ENCODE measurements around the gene ICAM4.

ICAM4 gene

DNA sequence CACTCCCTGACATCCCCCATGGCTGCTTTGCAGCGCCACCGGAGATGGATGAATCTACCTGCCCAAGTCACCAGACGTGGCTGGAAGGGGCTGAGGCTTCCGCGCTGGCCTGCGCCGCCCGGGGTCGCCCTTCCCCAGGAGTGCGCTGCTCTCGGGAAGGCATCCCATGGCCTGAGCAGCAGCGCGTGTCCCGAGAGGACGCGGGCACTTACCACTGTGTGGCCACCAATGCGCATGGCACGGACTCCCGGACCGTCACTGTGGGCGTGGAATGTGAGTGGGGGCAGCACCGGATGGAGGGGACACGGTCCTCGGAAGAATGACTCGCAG, 7.6 kb downstream of the ICAM4 start:
- H3K4me1 ChIP-seq (ENCODE audit: control insufficient read depth, insufficient read depth, low read length): no peaks in the 10 kb centered on the region
- H3K4me3 ChIP-seq (ENCODE audit: low read depth, low read length): peak overlapping the region; percentile 26
- peaks cover 71% of the 10 kb centered on the region for H3K27me3 ChIP-seq (ENCODE audit: control insufficient read depth, insufficient read depth, low read length)
- no peaks in the 10 kb centered on the region for H3K36me3 ChIP-seq (ENCODE audit: control insufficient read depth, insufficient read depth, low read length)
- no peak overlapping the region for H3K9ac ChIP-seq (ENCODE audit: low read depth, low read length)
- no peaks in the 10 kb centered on the region for H3K9me3 ChIP-seq (ENCODE audit: control insufficient read depth, insufficient read depth, low read length)

GRCh38 chr19:10295305-10295846, 8.6 kb downstream of the ICAM4 start:
- H3K9ac ChIP-seq (ENCODE audit: low read depth, low read length): no peak overlapping the region
- H3K9me3 ChIP-seq (ENCODE audit: control insufficient read depth, insufficient read depth, low read length): no peaks in the 10 kb centered on the region
- H3K36me3 ChIP-seq (ENCODE audit: control insufficient read depth, insufficient read depth, low read length): no peaks in the 10 kb centered on the region
- peaks cover 63% of the 10 kb centered on the region for H3K27me3 ChIP-seq (ENCODE audit: control insufficient read depth, insufficient read depth, low read length)
- H3K4me3 ChIP-seq (ENCODE audit: low read depth, low read length): peak overlapping the region; percentile 68
- H3K4me1 ChIP-seq (ENCODE audit: control insufficient read depth, insufficient read depth, low read length): no peaks in the 10 kb centered on the region

DNA sequence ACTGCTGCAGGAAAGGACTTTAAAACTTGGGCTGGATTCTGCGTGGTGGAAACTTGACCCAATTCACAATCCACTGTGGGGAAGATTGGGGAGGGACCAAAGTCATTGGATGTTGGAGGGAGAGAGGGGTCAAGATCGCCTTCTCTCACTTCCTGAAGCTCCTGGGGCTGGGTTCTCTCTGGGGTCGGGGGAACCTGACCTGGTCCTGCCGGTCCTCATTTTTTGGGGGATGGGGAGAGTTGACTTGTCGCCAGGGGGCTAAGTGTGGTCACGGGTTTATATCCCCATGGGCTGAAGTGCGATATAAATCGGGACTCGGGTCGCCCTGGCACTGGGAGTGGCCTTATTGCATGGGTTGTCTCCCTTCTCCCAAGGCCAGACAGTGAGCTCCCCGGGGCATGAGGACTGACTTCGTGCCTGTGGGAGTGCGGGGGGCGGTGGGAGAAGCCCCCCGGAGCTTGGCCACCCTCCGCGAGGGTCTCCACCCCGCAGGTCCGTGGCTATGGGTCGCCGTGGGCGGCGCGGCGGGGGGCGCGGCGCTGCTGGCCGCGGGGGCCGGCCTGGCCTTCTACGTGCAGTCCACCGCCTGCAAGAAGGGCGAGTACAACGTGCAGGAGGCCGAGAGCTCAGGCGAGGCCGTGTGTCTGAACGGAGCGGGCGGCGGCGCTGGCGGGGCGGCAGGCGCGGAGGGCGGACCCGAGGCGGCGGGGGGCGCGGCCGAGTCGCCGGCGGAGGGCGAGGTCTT, 9.3 kb downstream of the ICAM4 start:
- H3K9me3 ChIP-seq (ENCODE audit: control insufficient read depth, insufficient read depth, low read length): no peaks in the 10 kb centered on the region
- no peaks in the 10 kb centered on the region for H3K36me3 ChIP-seq (ENCODE audit: control insufficient read depth, insufficient read depth, low read length)
- no peaks in the 10 kb centered on the region for H3K4me1 ChIP-seq (ENCODE audit: control insufficient read depth, insufficient read depth, low read length)
- peaks cover 57% of the 10 kb centered on the region for H3K27me3 ChIP-seq (ENCODE audit: control insufficient read depth, insufficient read depth, low read length)
- H3K9ac ChIP-seq (ENCODE audit: low read depth, low read length): no peak overlapping the region
- peak overlapping the region; percentile 68 for H3K4me3 ChIP-seq (ENCODE audit: low read depth, low read length)

DNA sequence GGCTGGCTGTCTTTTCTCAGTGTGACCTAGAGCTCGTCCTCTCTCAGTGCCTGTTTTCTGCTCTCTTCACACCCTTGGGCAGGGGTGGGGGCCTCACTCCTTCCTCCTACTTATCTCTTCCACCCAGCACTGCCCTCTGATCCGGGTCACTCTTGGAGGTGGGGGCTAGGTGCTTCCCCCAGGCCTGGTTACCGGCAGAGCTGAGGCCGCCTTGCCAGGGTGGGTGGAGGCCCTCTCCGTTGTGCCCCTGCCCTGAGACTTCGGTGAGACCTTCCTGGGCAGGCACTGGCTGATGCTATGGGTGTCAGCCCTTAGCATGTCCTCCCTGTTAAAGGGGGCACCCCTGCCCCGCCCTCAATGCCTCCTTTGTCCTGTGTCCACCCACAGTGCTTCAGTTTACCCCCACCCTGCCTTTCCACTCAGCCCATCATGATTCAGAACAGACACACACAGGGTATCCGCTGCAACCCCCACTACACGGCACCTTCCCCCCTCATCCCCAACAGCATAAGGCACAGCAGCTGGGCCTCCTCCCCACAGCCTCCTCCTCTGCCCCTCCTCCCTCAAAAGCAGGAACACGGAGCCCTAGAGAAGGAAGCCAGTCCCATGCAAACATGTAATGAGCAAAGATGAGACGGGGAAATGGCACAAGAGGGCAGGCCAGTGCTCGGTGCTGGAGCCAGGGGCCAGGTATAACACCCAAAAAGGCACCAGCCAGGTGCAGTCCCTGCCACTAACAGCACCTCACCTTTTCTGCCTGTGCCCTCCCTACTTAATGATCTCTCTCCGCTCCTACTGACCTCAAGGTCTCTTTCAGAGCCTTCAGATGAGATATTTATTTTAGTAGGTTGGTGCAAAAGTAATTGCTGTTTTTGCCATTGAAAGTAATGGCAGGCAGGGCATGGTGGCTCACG, 13.0 kb downstream of the ICAM4 start:
- Histone ChIP-seq H3K4me1 (ENCODE audit: control insufficient read depth, insufficient read depth, low read length) (no peaks in the 10 kb centered on the region), H3K36me3 (ENCODE audit: control insufficient read depth, insufficient read depth, low read length) (no peaks in the 10 kb centered on the region), H3K9ac (ENCODE audit: low read depth, low read length) (no peak overlapping the region), H3K27me3 (ENCODE audit: control insufficient read depth, insufficient read depth, low read length) (peaks cover 21% of the 10 kb centered on the region), H3K9me3 (ENCODE audit: control insufficient read depth, insufficient read depth, low read length) (no peaks in the 10 kb centered on the region), H3K4me3 (ENCODE audit: low read depth, low read length) (no peak overlapping the region)

DNA sequence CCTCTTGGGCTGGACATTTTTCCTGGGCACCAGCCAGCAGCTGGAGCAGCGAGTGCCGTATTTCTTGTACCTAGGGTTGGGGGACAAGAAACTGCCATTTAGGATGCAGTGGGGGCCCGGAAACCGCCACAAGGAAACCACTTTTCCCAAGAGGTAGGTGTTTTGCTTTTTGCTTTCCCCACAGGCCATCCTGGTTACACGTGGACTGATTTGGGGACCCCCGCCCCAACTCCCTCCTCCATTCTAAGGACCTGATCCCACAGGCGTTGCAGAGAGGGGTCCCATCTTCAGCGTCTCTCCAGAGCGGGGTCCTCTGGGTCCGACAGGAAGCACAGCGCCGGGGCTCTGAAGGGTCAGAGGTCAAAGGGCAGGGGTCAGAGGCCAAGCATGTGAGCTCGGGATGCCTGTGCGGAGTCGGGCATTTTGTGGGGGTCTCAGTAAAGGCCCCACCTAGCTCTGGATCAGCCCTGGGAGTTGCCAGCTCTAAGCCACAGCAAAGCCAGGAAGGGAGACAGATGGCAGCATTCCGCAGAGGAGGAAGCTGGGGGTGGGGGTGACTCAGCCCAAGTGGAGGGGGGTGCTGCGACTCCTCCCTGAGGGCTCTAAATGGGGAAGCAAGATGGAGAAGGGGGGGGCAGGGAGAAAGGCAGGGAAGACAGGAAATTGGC, 18.5 kb downstream of the ICAM4 start:
- no peak overlapping the region for H3K4me3 ChIP-seq (ENCODE audit: low read depth, low read length)
- H3K4me1 ChIP-seq (ENCODE audit: control insufficient read depth, insufficient read depth, low read length): no peaks in the 10 kb centered on the region
- H3K9ac ChIP-seq (ENCODE audit: low read depth, low read length): no peak overlapping the region
- no peaks in the 10 kb centered on the region for H3K9me3 ChIP-seq (ENCODE audit: control insufficient read depth, insufficient read depth, low read length)
- peaks cover 6% of the 10 kb centered on the region for H3K36me3 ChIP-seq (ENCODE audit: control insufficient read depth, insufficient read depth, low read length)
- H3K27me3 ChIP-seq (ENCODE audit: control insufficient read depth, insufficient read depth, low read length): no peaks in the 10 kb centered on the region

- Histone ChIP-seq H3K4me1 (ENCODE audit: control insufficient read depth, insufficient read depth, low read length) (no peaks in the 10 kb centered on the region), H3K9ac (ENCODE audit: low read depth, low read length) (no peak overlapping the region), H3K4me3 (ENCODE audit: low read depth, low read length) (no peak overlapping the region), H3K36me3 (ENCODE audit: control insufficient read depth, insufficient read depth, low read length) (peaks cover 6% of the 10 kb centered on the region), H3K27me3 (ENCODE audit: control insufficient read depth, insufficient read depth, low read length) (no peaks in the 10 kb centered on the region), H3K9me3 (ENCODE audit: control insufficient read depth, insufficient read depth, low read length) (no peaks in the 10 kb centered on the region)
Observed at GRCh38 chr19:10306327-10306726, 19.6 kb downstream of the ICAM4 start.

GRCh38 chr19:10309423-10309822, 22.7 kb downstream of the ICAM4 start, which contains the start of gene ZGLP1:
ZGLP1 (minus strand) TSS chr19:10309815.
- peaks cover 9% of the 10 kb centered on the region for H3K36me3 ChIP-seq (ENCODE audit: control insufficient read depth, insufficient read depth, low read length)
- no peaks in the 10 kb centered on the region for H3K9me3 ChIP-seq (ENCODE audit: control insufficient read depth, insufficient read depth, low read length)
- H3K4me1 ChIP-seq (ENCODE audit: control insufficient read depth, insufficient read depth, low read length): no peaks in the 10 kb centered on the region
- no peak within 1 kb of the TSS for H3K4me3 ChIP-seq (ENCODE audit: low read depth, low read length)
- no peak within 1 kb of the TSS for H3K9ac ChIP-seq (ENCODE audit: low read depth, low read length)
- H3K27me3 ChIP-seq (ENCODE audit: control insufficient read depth, insufficient read depth, low read length): no peaks in the 10 kb centered on the region

GRCh38 chr19:10315335-10316214, 28.8 kb downstream of the ICAM4 start, which contains the start of gene FDX2:
FDX2 (minus strand) TSS chr19:10316015; CDS start chr19:10315996, 19 bp downstream.
- Histone ChIP-seq H3K4me3 (ENCODE audit: low read depth, low read length) (peak within 1 kb of the TSS; percentile 98), H3K9me3 (ENCODE audit: control insufficient read depth, insufficient read depth, low read length) (no peaks in the 10 kb centered on the region), H3K36me3 (ENCODE audit: control insufficient read depth, insufficient read depth, low read length) (peaks cover 26% of the 10 kb centered on the region), H3K27me3 (ENCODE audit: control insufficient read depth, insufficient read depth, low read length) (no peaks in the 10 kb centered on the region), H3K4me1 (ENCODE audit: control insufficient read depth, insufficient read depth, low read length) (no peaks in the 10 kb centered on the region), H3K9ac (ENCODE audit: low read depth, low read length) (peak within 1 kb of the TSS; percentile 56)

DNA sequence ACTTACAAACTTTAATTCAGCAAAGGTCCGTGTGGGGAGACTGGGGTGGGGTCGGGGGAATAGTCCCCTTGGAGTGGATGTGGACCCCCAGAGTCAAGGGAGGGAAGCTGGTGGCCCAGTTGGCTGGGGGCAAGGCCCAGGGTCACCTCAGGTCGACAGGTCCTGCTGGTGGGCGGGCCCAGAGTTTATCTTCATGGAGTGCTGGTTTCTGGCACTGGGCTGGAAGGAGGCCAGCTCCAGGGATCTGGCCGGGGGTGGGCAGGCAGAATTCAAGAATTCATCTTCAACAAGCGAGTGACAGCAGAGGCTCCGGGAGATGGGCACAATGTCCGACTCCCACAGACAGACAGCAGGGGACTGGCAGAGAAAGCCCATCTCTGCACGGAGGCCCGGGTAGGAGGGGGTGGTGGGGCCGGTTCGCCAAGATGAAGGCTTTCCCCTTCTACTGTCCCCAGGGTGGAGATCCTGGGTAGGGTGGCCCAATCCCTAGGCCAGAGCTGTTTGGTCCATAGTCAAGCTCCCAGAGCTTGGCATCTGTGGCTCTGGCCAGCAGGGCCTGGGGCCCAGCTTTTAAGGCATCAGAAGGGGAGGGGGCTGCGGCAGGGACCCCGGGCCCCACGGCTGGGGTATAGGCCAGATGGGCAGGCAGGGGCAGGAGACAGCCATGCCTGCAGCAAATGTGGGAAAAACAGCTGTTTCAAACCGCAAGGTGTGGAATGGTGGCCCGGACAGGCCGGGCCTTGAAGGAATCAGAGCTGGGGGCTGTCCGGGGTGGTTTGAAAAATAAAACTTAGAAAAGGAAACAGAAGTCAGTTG, 29.7 kb downstream of the ICAM4 start:
- H3K9me3 ChIP-seq (ENCODE audit: control insufficient read depth, insufficient read depth, low read length): no peaks in the 10 kb centered on the region
- H3K36me3 ChIP-seq (ENCODE audit: control insufficient read depth, insufficient read depth, low read length): peaks cover 33% of the 10 kb centered on the region
- no peak overlapping the region for H3K9ac ChIP-seq (ENCODE audit: low read depth, low read length)
- peak overlapping the region; percentile 98 for H3K4me3 ChIP-seq (ENCODE audit: low read depth, low read length)
- H3K4me1 ChIP-seq (ENCODE audit: control insufficient read depth, insufficient read depth, low read length): no peaks in the 10 kb centered on the region
- no peaks in the 10 kb centered on the region for H3K27me3 ChIP-seq (ENCODE audit: control insufficient read depth, insufficient read depth, low read length)

GRCh38 chr19:10317045-10317856, 30.5 kb downstream of the ICAM4 start:
- Histone ChIP-seq H3K36me3 (ENCODE audit: control insufficient read depth, insufficient read depth, low read length) (peaks cover 41% of the 10 kb centered on the region), H3K4me3 (ENCODE audit: low read depth, low read length) (no peak overlapping the region), H3K9ac (ENCODE audit: low read depth, low read length) (no peak overlapping the region), H3K27me3 (ENCODE audit: control insufficient read depth, insufficient read depth, low read length) (no peaks in the 10 kb centered on the region), H3K9me3 (ENCODE audit: control insufficient read depth, insufficient read depth, low read length) (no peaks in the 10 kb centered on the region), H3K4me1 (ENCODE audit: control insufficient read depth, insufficient read depth, low read length) (no peaks in the 10 kb centered on the region)

Data from iPS-15b (cell line).